Chondrocyte (in vitro differentiated cells): Measurements from ENCODE around the gene FXYD3. TPM values are rescaled to one million over a fixed set of nuclear protein-coding genes. Genes with fewer than 3 reads are reported as not detected.
A peak's percentile ranks its signal among the peaks of the same experiment; 100 is the strongest.

Experiments
- DNase-seq: peaks from one replicate; pipeline ENCODE4 v3.0.0; 2021; ENCODE audit warnings: mixed read lengths, low spot score
- H3K27ac Mint-ChIP-seq: one replicate; pipeline ENCODE4 v1.8.0; 2021; ENCODE audit warnings: mild to moderate bottlenecking, moderate library complexity, mixed read lengths; ENCODE audit not compliant: unreplicated experiment
- H3K27me3 Mint-ChIP-seq: 2 replicates; pipeline ENCODE4 v1.8.0; 2021; ENCODE audit warnings: low read depth, mixed read lengths
- H3K36me3 Mint-ChIP-seq: 2 replicates; pipeline ENCODE4 v1.8.0; 2021; ENCODE audit warnings: low read depth, mixed read lengths
- H3K4me1 Mint-ChIP-seq: 2 replicates; pipeline ENCODE4 v1.8.0; 2021; ENCODE audit warnings: low read depth, mild to moderate bottlenecking, mixed read lengths
- H3K4me3 Mint-ChIP-seq: one replicate; pipeline ENCODE4 v1.8.0; 2021; ENCODE audit warnings: mild to moderate bottlenecking, moderate library complexity, mixed read lengths; ENCODE audit not compliant: unreplicated experiment
- H3K9me3 Mint-ChIP-seq: 2 replicates; pipeline ENCODE4 v1.8.0; 2021; ENCODE audit warnings: low read depth, mixed read lengths
- CTCF ChIP-seq: fragments of 200-600 bp; sonication (generic); IDR thresholded peaks from 2 replicates; pipeline ENCODE4 v1.5.0; 2021; ENCODE audit warnings: antibody characterized with exemption, mild to moderate bottlenecking, moderate library complexity
- total RNA-seq: library from RNA; stranded (reverse); gene quantifications from 3 replicates; pipeline ENCODE4 v1.2.1, GENCODE V29; 2021

Gene FXYD3
- total RNA-seq, 1 donor from 2014 or later, result not detected

DNA sequence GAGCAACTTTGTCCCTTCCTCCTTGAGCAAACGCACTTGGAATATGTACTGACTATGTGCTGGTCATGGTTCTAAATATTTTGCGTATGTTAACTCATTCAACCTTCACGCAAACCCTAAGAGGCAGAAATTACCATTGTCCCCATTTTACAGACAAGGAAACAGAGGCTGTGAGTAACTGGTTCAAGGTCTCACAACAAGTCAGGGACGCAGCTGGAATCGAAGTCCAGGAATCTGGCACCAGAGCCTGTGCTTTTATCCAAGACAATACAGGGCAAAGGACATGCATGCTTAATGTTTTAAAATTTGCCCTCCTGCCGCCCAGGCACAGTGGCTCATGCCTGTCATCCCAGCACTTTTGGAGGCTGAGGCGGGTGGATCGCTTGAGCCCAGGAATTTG, 44.0 kb downstream of the FXYD3 start:
- Mint-ChIP-seq H3K27me3 (no peaks in the 10 kb centered on the region), H3K27ac (no peak overlapping the region), H3K36me3 (peaks cover 44% of the 10 kb centered on the region), H3K4me1 (peaks cover 33% of the 10 kb centered on the region), H3K4me3 (no peak overlapping the region), H3K9me3 (peaks cover 23% of the 10 kb centered on the region)
- no peak for TF ChIP-seq CTCF
- no peak for DNase-seq

GRCh38 chr19:35160629-35161433, 45.2 kb downstream of the FXYD3 start:
- peaks cover 29% of the 10 kb centered on the region for H3K9me3 Mint-ChIP-seq
- H3K4me3 Mint-ChIP-seq, result no peak overlapping the region
- no peak overlapping the region for H3K27ac Mint-ChIP-seq
- TF ChIP-seq CTCF, result no peak
- H3K4me1 Mint-ChIP-seq, result peaks cover 21% of the 10 kb centered on the region
- peaks cover 50% of the 10 kb centered on the region for H3K36me3 Mint-ChIP-seq
- H3K27me3 Mint-ChIP-seq, result no peaks in the 10 kb centered on the region
- DNase-seq, result no peak

- Mint-ChIP-seq H3K27me3 (no peaks in the 10 kb centered on the region), H3K4me3 (no peak overlapping the region), H3K4me1 (peaks cover 15% of the 10 kb centered on the region), H3K36me3 (peaks cover 54% of the 10 kb centered on the region), H3K27ac (no peak overlapping the region), H3K9me3 (peaks cover 33% of the 10 kb centered on the region)
- TF ChIP-seq CTCF, result no peak
- DNase-seq, result no peak
These were observed 45.8 kb downstream of the FXYD3 start for GRCh38 chr19:35161434-35161743.

- Mint-ChIP-seq H3K27ac (peak overlapping the region; percentile 72), H3K4me1 (peaks cover 25% of the 10 kb centered on the region), H3K9me3 (peaks cover 36% of the 10 kb centered on the region), H3K27me3 (no peaks in the 10 kb centered on the region), H3K36me3 (peaks cover 57% of the 10 kb centered on the region), H3K4me3 (no peak overlapping the region)
- TF ChIP-seq CTCF, result no peak
- DNase-seq, result no peak
These were observed 47.1 kb downstream of the FXYD3 start for GRCh38 chr19:35162471-35163326.

- H3K36me3 Mint-ChIP-seq, result peaks cover 47% of the 10 kb centered on the region
- peaks cover 33% of the 10 kb centered on the region for H3K4me1 Mint-ChIP-seq
- peaks cover 36% of the 10 kb centered on the region for H3K9me3 Mint-ChIP-seq
- no peak overlapping the region for H3K27ac Mint-ChIP-seq
- TF ChIP-seq CTCF, result no peak
- H3K4me3 Mint-ChIP-seq, result no peak overlapping the region
- H3K27me3 Mint-ChIP-seq, result no peaks in the 10 kb centered on the region
- DNase-seq, result no peak
These were observed 48.8 kb downstream of the FXYD3 start for GRCh38 chr19:35164418-35164817.
